Progenitor cell of endocrine pancreas (in vitro differentiated cells): ENCODE results near the gene ARHGEF33. TPM values are rescaled to one million over a fixed set of nuclear protein-coding genes. Genes with fewer than 3 reads are reported as not detected.

Experiments used
- DNase-seq: peaks from one replicate; pipeline ENCODE4 v3.0.0; 2021; ENCODE audit warnings: low spot score; ENCODE audit not compliant: unreplicated experiment
- H3K27ac Mint-ChIP-seq: 2 replicates; pipeline ENCODE4 v1.8.0; 2021; ENCODE audit warnings: mild to moderate bottlenecking, moderate library complexity, mixed read lengths
- H3K27me3 Mint-ChIP-seq: 2 replicates; pipeline ENCODE4 v1.8.0; 2021; ENCODE audit warnings: mixed read lengths
- H3K36me3 Mint-ChIP-seq: 2 replicates; pipeline ENCODE4 v1.8.0; 2022; ENCODE audit warnings: mixed read lengths; ENCODE audit not compliant: insufficient read depth
- H3K4me1 Mint-ChIP-seq: 2 replicates; pipeline ENCODE4 v1.8.0; 2021; ENCODE audit warnings: low read depth, mixed read lengths
- H3K4me3 Mint-ChIP-seq: 2 replicates; pipeline ENCODE4 v1.8.0; 2021; ENCODE audit warnings: low read depth, mild to moderate bottlenecking, moderate library complexity, mixed read lengths
- H3K9me3 Mint-ChIP-seq: 2 replicates; pipeline ENCODE4 v1.8.0; 2021; ENCODE audit warnings: low read depth, mixed read lengths
- CTCF ChIP-seq: fragments of 200-600 bp; sonication (generic); IDR thresholded peaks from one replicate; pipeline ENCODE4 v1.5.0; 2021; ENCODE audit warnings: antibody characterized with exemption, mild to moderate bottlenecking; ENCODE audit not compliant: unreplicated experiment
- total RNA-seq: library from RNA; stranded (reverse); gene quantifications from 2 replicates; pipeline ENCODE4 v1.2.1, GENCODE V29; 2021

Gene ARHGEF33
- total RNA-seq, 1 donor from 2014 or later = 1.4 TPM

- no peak overlapping the region for H3K27ac Mint-ChIP-seq
Measured at GRCh38 chr2:38907743-38908562, 18.3 kb downstream of the ARHGEF33 start.

GRCh38 chr2:38909872-38910271 is 20.2 kb downstream of the ARHGEF33 start:
- DNase-seq = no peak
- no peaks in the 10 kb centered on the region for H3K4me1 Mint-ChIP-seq
- no peak for TF ChIP-seq CTCF
- no peaks in the 10 kb centered on the region for H3K27me3 Mint-ChIP-seq
- no peaks in the 10 kb centered on the region for H3K9me3 Mint-ChIP-seq
- no peak overlapping the region for H3K4me3 Mint-ChIP-seq
- H3K27ac Mint-ChIP-seq = no peak overlapping the region
- no peaks in the 10 kb centered on the region for H3K36me3 Mint-ChIP-seq

More at GRCh38 chr2:38907743-38908562, 18.3 kb downstream of the ARHGEF33 start:
- Mint-ChIP-seq H3K4me3 (no peak overlapping the region), H3K27me3 (no peaks in the 10 kb centered on the region), H3K4me1 (no peaks in the 10 kb centered on the region), H3K9me3 (no peaks in the 10 kb centered on the region), H3K36me3 (no peaks in the 10 kb centered on the region)
- DNase-seq = no peak
- no peak for TF ChIP-seq CTCF

GRCh38 chr2:38911191-38911590 is 21.5 kb downstream of the ARHGEF33 start:
- H3K27me3 Mint-ChIP-seq = no peaks in the 10 kb centered on the region
- H3K4me1 Mint-ChIP-seq = no peaks in the 10 kb centered on the region
- no peak for TF ChIP-seq CTCF
- no peaks in the 10 kb centered on the region for H3K36me3 Mint-ChIP-seq
- H3K27ac Mint-ChIP-seq = no peak overlapping the region
- no peaks in the 10 kb centered on the region for H3K9me3 Mint-ChIP-seq
- no peak for DNase-seq
- H3K4me3 Mint-ChIP-seq = no peak overlapping the region

- Mint-ChIP-seq H3K27me3 (no peaks in the 10 kb centered on the region), H3K27ac (no peak overlapping the region), H3K9me3 (no peaks in the 10 kb centered on the region), H3K36me3 (no peaks in the 10 kb centered on the region), H3K4me3 (no peak overlapping the region), H3K4me1 (no peaks in the 10 kb centered on the region)
- no peak for TF ChIP-seq CTCF
- no peak for DNase-seq
Measured at GRCh38 chr2:38912619-38913018, 22.9 kb downstream of the ARHGEF33 start.

- peaks cover 8% of the 10 kb centered on the region for H3K27me3 Mint-ChIP-seq
- no peak for TF ChIP-seq CTCF
- no peaks in the 10 kb centered on the region for H3K4me1 Mint-ChIP-seq
- no peaks in the 10 kb centered on the region for H3K36me3 Mint-ChIP-seq
- DNase-seq = no peak
- H3K27ac Mint-ChIP-seq = no peak overlapping the region
- no peak overlapping the region for H3K4me3 Mint-ChIP-seq
- H3K9me3 Mint-ChIP-seq = no peaks in the 10 kb centered on the region
Measured at GRCh38 chr2:38922389-38922788, 32.7 kb downstream of the ARHGEF33 start.
